HG03139 (cell line): ENCODE results near the gene AIFM2.
"Not testable (repeated sequence)": the region's sequence is repeated elsewhere in the genome, so short reads cannot be mapped to it uniquely, and the experiment has no call there.

Source experiments
- ATAC-seq: cut with Tn5 transposase; IDR thresholded peaks from one replicate; pipeline ENCODE4 v1.9.1; 2021; ENCODE audit not compliant: unreplicated experiment

The AIFM2 gene

GRCh38 chr10:70132098-70133029, at the start of gene AIFM2:
AIFM2 (minus strand) TSS chr10:70132825; CDS start chr10:70124084, 8,741 bp downstream.
- peak; percentile 71 for ATAC-seq

- not testable (repeated sequence) for ATAC-seq
Measured at GRCh38 chr10:70179209-70179608, 46.6 kb upstream of the AIFM2 start.

- no peak for ATAC-seq
Measured at GRCh38 chr10:70178139-70178725, 45.6 kb upstream of the AIFM2 start.

- ATAC-seq, result no peak
Measured at GRCh38 chr10:70176441-70176840, 43.8 kb upstream of the AIFM2 start.

- no peak for ATAC-seq
Measured at GRCh38 chr10:70175516-70175915, 42.9 kb upstream of the AIFM2 start.

- ATAC-seq, result no peak
Measured at GRCh38 chr10:70174058-70174741, 41.6 kb upstream of the AIFM2 start.

GRCh38 chr10:70169649-70170364, 37.2 kb upstream of the AIFM2 start:
- peak; percentile 19 for ATAC-seq

GRCh38 chr10:70169011-70169410, 36.4 kb upstream of the AIFM2 start:
- ATAC-seq, result no peak

GRCh38 chr10:70167246-70167645, 34.6 kb upstream of the AIFM2 start:
- no peak for ATAC-seq

- no peak for ATAC-seq
Measured at GRCh38 chr10:70166394-70166793, 33.8 kb upstream of the AIFM2 start.

GRCh38 chr10:70164163-70164562, 31.5 kb upstream of the AIFM2 start:
- ATAC-seq, result no peak

GRCh38 chr10:70163448-70163847, 30.8 kb upstream of the AIFM2 start:
- no peak for ATAC-seq

GRCh38 chr10:70162892-70163201, 30.2 kb upstream of the AIFM2 start:
- peak; percentile 80 for ATAC-seq

- ATAC-seq, result no peak
Measured at GRCh38 chr10:70162151-70162891, 29.7 kb upstream of the AIFM2 start.

- ATAC-seq, result no peak
Measured at GRCh38 chr10:70160798-70161197, 28.2 kb upstream of the AIFM2 start.

- not testable (repeated sequence) for ATAC-seq
Measured at GRCh38 chr10:70159366-70159765, 26.7 kb upstream of the AIFM2 start.

GRCh38 chr10:70158113-70158512, 25.5 kb upstream of the AIFM2 start:
- ATAC-seq, result no peak

GRCh38 chr10:70155255-70155838, 22.7 kb upstream of the AIFM2 start:
- ATAC-seq, result no peak

- no peak for ATAC-seq
Measured at GRCh38 chr10:70148516-70148915, 15.9 kb upstream of the AIFM2 start.

GRCh38 chr10:70147259-70147625, 14.6 kb upstream of the AIFM2 start:
- no peak for ATAC-seq
